COLO668 (cell line): ENCODE measurements around the gene PKD1L1.
A peak's percentile ranks its signal among the peaks of the same experiment; 100 is the strongest.

Experiments used
- DNase-seq: peaks from one replicate; lab custom pipeline; 2025; ENCODE audit not compliant: unreplicated experiment; lab: John Stamatoyannopoulos, UW

PKD1L1 gene

DNA sequence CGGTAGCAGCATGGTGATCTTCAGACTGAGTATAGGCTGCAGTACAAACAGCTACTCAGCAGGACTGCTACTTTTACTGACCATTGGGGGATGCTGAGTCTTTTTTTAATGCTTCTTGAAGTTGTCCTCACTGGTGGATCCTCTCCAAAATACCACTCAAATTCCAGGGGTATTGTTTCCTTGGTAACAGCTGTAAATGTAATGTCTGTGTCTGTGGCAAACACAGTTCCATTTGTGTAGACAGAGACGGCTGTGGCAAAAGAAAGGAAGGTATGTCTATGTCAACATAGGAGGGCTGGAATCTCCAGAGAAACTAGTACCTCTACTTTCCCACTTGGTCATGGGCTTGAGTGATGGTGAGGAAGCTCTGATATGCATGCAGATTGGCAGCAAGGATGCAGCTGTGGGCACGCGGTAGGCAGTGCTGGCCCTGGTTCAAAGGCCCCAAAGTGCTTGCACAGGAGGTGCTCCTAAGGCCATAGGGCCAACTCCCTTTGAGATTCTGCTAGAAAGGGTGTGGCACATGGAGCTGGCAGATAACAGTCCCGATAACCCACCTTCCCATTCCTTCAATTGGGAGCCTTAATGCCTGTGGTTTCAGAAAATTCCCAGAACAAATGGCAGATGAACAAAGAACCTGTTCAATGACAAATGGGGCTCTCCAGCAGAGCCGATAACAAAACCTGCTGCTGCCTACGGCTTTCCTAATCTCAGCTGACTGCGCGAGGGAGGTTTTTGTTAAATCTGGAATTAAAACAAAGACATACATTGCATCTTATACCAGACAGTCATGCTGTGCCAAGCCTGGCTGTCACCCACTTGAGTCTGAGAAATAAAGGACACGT is 43.0 kb downstream of the PKD1L1 start:
- DNase-seq = no peak

DNA sequence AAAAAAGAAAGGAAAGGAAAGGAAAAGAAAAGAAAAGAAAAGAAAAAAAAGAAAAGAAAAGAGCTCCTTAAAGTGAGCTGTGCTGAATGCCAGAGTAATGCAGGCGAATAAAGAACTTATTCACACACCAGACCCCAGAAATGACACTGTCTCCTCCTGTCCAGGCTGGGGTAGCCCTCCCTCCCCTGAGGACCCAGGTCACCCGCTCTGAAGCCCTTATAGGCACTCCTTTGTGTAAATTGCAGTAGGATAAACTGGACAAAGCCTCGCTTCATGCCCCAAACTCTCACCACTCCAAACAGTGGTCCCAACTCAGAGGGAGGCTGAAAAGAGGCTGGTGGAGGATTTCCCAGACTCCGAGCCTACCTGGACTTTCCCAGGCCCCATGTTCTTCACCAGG is 46.3 kb downstream of the PKD1L1 start:
- no peak for DNase-seq

DNA sequence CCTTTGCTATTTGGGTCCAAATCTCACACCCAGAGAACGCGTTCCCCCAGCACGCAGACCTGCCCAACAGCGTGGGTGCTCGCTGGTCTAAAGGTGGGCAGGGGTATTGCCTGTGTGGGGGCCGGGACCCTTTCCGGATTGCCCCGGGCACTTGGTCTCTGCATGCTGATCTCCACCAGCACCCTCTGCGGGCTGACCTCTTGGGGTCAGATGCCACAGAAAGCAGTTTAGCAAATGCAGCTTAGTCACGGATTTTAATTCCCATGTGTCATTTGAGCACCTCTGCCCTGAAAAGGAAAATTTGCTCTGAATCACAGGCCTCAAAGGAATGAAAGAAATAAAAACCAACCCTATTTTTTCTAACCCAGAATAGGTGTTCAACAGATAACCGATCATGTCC is 46.7 kb downstream of the PKD1L1 start:
- no peak for DNase-seq

DNA sequence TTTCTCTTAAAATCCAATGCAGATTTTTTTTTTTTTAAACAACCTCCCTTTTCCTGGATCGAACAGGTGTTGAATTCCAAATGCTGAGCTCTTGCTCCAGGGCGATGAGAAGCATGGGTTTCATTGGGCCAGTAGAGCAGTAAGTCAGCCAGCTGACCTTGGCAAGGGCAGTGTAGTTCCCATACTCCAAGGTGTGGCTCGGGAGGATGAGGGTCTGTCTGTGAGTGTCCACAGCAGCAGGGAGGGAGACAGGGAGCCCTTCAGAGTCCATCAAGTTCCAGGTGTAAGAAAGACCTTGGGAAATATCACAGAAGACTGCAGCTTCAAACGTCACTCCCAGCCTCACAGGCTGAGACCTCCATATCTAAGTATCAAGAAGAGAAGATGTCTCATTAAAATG is 50.4 kb downstream of the PKD1L1 start:
- no peak for DNase-seq

DNA sequence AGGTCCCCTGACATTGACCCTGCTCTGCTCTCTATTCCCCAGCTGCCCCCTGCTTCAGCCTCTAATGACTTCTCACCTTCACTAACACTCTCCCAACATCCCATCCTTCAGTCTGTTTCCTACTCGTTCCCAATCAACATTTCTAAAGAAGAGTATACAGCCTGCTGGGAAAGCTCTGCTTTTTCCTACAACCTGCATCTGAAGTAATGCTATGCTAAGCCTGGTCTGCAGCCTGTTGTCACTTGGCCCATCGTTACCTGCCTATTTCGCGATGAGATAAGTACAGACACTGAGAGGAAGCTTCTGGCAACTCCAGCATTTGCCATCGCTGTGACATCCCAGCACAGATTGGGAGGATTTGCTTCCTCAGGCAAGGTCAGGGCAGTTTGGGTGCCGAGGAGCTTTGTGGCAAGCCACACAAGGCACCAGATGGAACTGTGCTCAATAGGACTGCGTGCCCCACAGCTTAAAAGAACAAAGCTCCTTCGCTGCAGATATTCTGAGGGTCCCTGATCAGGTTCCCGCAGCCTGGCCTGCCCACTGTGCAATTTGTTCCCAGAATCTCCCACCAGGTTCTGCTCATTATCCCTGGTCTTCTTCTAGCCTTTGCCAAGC is 51.4 kb downstream of the PKD1L1 start:
- no peak for DNase-seq

DNA sequence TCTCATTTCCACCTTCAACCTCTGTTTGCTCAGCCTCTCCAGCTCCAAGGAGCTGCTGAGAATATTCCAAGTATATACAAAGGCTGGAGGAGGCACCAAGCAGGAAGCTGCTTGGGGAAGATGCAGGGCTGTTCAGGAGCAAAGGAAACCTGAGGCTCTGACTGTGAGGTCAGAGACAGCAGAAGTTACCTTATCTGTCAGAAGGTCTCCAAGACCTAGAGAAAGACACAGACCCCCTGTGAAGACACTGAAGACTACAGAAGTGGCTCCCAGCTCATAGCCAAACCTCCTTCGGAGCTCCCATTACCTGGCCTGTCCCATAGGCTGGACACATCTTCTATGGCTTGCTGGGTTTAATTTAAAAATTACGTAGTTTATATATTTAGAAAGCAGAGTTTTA is 53.2 kb downstream of the PKD1L1 start:
- DNase-seq = no peak

DNA sequence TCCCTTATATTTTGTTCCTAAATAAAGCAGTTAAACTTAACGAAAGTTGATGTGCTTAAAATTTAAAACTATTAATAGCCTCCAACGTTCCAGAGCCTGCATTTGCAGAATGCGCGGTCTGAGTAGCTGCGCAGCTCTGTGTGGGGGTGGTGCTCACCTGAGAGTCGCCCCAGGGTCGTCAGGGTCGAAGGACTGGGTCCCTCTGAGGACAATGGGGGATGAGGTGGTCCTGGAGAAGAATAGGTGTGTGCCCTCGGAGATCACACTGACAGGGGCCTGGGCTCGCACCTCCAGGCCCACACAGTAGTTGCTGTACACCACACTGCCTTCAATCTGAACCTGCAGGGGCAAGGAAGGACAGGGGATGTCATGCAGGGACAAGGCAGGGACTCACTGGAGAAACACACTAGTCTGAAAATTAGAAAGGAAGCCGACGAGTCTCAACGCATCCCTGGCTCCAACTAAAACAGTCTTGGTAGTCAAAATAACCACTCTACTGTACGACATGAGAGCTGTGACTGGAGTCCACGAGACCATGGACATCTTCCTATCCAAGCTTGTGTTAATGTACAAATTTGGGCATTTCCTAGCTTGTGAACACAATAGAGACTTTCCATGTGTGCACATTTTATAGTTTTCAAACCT is 54.4 kb downstream of the PKD1L1 start:
- no peak for DNase-seq

DNA sequence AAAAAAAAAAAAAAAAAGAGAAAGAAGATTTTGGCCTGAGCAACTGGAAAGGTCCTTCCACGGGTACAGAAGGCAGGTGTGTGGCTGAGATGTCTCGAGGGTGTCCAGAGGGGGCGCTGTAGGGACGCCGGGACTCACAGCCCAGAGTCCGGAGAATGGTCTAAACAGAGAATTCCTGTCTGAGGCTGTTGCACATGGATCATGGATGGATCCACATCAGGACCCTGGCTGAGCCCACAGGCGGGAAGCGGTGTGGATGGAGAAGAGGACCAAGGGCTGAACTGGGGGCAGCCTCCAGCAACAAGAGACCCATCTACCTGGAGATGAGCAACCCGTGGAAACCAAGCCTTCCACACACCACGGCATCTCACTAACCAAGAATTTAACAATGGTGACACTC is 55.0 kb downstream of the PKD1L1 start:
- DNase-seq = peak; percentile 48

DNA sequence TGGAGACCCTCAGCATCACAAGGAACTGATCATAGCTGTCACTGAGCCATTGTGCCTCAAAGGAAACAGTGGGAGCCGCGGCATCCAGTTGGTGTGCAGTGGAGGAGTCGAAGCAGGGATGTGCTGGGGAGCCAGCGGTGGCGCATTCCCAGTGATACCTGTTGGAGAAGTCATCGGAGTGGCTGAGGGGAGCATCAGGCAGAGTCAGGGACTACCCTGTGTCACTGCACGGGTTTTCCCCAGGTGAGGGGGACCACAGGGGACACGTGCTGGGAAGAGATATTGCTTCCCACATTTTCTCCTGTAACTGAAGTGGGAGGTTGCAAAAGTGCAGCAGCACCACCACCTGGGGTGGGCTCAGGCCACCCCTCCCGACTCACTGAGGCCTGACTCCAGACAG is 57.7 kb downstream of the PKD1L1 start:
- DNase-seq = no peak

DNA sequence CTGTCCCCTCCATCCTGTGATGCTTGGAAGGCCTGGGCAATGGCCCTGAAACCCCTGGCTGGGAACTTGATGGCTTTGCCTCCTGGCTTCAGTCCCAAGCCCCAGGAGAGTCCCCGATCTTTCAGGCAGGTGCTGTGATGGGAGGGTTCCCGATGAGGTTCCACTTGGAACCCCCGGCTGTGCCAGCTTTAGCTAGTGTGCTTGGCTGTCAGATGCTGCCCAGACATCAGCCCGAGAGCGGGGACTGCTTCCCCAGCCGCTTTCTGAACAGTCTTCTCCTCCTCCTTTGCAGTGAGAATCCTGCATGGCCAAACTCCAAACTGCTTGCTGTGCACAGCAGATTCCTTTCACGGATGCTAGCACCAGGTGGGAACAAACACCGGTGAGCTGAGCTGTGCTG is 58.1 kb downstream of the PKD1L1 start:
- no peak for DNase-seq

DNA sequence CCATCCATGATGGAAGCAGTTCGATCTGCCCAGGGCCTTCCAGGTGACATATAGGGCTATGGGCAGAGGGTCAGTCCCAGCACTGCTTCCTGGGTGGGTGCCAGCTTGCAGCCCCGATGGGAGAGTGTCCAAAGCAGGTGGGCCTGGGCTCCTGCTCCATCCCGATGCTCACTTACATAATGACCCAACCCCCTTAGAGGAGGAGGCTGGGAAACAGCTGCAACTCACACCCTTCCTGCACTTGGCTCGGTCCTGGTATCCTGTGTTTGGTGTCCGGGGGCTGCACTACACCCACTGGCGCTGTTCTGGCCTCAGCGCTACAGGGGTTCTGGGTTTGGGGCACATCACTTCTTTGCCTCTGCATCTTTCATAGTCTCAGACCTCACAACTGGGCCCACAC is 58.5 kb downstream of the PKD1L1 start:
- no peak for DNase-seq

DNA sequence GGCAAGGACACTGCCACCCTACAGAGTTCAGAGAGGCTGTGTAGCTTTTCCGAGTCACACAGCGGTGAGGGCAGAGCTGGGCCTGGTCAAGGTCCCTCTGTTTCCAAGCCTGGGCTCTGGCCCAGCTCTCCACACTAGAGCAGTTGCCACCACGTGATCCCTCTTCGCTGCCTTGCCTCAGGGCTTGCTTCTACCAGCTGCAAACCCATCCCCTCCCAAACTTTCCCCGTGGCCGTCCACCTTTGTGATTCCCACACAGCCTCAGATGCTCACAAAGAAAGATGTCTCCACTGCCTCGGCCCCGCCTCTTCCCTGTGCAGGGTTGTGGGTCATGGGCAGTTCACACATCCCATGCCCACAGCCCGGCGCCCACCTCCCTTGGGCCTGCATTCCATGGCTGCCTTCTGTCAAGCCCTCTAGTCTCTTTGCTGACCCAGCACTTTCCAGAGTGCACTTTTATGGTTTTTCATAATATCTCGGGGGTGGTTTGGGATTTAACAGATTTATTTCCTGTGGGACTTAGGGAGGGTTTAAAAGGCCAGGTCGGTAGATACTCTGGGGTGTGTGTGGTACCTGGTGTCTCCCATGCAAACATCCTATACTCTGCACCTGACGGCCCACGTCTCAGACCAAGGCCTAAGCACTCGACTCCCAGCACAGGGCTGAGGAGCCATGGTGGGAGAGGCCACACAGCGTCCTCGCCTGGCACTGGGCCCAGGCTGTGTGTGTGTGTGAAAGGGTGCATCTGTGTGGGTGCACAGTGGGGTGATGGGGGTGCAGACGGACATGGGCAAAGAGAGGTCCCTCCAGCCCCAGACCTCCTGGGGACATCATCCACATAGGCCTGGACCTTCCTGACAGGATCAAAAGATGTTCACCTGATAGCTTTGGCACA is 59.6 kb downstream of the PKD1L1 start:
- DNase-seq = no peak

DNA sequence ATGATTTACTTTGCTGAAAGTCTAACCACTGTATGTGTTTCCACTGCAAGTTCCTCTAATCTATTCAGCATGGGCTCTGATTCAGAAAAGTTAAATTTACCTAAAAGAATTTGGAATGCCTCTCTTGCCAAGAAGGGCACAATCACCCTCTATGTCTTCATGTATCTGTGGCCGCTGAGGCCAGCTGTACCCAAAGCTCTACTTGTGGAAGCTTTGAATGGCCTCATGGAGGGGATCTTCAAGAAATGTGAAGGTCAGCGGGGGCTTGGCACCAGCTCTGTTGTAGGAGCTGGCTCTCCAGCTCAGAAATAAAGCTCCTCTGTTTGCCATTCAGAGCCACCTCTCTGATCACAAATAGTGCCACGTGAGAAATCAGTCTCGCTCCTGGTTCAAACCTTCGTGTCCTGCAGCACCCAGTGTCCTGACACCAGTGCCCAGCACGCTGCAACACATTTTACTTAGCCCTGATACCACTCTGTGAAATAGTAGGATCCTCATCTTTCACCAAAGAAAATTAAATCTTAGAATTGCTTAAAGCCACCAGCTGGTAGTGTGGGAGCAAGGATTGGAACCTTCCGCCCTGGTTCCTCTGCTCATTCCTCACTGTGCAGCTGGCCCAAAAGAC is 61.1 kb downstream of the PKD1L1 start:
- DNase-seq = no peak

DNA sequence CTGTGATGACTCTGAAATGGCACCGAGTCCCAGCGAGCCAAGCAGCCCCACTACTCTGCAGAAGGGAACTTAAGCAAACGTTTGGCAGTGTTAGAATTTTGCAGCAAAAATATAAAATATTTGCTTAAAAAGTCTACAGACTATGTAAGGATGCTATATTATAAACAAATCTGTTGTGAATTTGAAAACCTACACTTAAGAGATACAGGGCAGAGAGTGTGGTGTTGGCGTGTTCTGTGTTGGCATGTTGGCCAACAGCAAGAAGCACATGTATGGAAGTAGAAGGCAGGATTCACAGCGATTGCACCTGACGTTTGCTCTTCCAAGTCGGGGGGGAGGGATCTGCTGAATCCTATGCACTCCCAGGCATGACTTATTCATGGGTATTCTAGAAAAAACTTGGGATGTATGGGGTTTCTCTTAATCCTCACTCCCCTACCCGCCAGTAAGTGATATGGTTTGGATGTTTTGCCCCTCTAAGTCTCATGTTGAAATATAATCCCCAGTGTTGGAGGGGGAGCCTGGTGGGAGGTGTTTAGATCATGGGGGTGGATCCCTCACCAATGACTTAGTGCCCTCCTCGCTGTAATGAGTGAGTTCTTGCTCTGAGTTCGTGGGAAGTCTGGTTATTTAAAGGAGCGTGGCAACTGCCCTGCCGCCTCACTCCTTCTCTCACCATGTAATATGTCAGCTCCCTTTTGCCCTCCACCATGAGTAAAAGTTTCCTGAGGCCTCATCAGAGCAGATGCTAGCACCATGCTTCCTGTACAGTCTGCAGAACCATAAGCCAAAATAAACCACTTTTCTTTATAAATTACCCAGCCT is 62.1 kb downstream of the PKD1L1 start:
- DNase-seq = no peak

DNA sequence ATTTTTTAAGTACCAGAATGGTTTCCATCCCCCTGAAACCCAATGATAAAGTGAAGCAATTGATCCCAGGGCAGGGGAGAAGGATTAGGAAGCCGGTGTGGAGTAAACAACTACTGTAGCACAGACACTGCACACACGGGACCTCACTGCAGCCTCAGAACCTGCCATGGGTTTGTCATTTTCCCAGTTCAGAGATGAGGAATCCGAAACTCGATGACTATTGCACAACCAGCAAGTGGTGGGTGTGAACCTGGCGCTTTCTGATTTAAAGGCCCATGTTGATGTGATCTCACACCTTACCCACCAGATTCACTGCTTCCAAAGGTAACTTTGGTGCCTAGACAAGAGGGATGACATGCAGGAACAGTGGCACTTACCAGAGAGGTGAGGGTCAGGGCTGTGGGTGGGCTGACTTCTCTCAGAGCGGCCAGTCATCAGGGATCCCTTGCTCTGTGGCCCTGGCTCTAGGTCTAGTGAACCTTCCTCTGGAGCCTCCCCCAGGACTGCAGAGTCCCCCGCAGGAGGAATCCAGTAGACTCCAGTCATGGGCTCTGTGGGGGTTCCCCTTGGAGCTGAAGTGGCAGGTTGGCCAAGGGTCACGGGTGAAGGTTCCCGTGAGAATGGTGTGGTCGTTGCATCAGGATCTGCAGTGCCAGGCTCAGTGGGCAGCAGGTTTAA is 62.8 kb downstream of the PKD1L1 start:
- no peak for DNase-seq

DNA sequence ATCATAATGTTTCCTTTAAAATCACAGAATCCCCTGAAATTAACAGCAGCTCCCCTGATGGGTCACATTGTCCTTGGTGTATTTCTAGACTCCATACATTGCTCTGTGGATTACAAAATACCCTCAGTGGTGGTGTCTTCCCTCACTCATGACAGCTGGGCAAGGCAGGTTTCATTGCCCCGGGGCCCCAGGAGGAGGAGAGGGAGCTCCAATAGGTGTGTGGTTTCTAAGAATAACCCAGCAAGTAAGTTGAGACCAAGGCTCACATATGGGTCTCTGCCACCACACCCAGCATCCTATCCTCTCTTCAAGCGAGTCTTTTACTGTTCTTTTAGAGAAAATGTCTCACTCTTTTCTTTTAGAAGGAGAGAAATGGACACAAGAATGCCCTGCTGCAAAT is 63.6 kb downstream of the PKD1L1 start:
- no peak for DNase-seq

DNA sequence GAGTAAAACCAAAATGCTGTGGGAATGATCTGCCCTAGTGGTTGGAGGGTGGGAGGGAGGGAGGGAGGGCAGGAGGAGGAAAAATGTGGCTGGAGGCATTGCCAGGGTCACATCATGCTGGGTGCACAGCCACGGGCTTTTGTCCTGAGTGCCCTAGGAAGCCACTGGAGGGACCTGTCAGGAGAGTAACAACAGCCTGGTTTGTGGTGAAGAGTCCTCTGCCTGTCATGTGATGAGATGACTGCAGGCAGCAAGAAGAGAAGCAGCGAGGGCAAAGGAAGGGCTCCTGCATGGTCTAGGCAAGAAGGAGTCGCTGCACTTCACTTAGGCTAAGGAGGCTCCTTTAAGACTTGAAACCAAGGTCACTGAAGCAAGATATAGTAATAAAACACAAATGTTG is 65.6 kb downstream of the PKD1L1 start:
- no peak for DNase-seq

DNA sequence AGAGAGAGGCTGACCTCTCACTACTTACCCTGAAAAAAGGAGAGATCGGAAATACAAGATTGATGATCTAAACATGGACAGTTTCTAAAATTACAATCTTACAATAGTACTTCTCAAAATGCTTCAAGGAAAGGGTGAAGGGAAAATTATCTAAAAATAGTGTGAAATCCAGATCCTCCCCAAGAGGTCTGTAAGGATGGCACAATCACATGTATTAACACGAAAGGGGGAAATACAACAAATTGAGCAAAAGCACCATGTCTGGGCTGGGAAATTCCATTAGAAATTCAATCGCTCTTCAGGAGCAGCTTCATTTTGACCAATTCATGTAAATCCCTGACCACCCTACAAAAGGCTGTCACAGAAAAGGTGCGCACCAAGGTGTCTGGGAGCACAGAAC is 67.0 kb downstream of the PKD1L1 start:
- no peak for DNase-seq

DNA sequence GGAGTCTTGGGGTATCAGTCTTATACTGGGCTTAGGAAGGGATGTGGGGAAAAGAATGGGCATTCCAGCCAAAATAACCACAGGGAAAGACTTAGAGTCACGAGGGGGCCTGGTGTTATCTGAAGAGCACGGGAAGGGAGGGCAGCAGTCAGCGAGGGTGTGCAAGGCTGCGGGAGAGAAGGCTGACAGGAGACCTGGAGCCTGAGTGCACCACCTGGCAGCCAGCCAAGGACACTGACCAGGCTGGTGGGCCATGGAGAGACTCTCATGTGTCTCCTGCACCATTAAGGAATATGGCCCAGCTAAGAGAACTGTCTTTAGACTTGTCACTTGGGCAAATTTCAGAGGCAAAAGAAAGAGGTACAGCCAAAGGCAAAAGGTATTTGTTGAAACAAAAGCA is 69.6 kb downstream of the PKD1L1 start:
- no peak for DNase-seq
